GM19193 (cell line): ENCODE measurements around the gene CLRN3.

Experiments
- POLR2A ChIP-seq: IDR thresholded peaks from 4 replicates; pipeline ENCODE4 v1.6.1; 2011; ENCODE audit not compliant: insufficient read depth, insufficient read length; ENCODE audit errors: extremely low read depth

Gene CLRN3, protein sequence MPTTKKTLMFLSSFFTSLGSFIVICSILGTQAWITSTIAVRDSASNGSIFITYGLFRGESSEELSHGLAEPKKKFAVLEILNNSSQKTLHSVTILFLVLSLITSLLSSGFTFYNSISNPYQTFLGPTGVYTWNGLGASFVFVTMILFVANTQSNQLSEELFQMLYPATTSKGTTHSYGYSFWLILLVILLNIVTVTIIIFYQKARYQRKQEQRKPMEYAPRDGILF

DNA sequence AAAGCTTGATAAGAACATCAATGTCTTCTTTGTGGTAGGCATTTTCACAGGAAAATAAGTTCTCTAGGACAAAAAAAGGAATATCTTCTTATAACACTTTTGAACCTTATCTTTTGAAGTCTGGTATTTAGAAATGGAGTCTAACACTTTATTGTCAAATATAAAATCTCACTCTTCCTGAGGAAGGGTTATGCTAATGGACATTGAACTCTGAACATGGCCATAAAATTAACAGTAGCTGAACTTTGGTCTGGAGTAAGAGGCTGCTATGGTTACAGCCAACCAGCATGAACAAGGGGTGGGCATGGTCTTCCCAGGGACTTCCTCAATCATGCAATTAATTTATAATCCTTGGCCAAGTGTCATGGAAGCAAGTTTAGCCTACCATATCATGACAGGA lies at the start of gene CLRN3:
Gene CLRN3 (minus strand): TSS at position 199 of the 400 bp plus-strand sequence. CDS start 157 bp downstream, at position 42.
- TF ChIP-seq POLR2A, result no peak

DNA sequence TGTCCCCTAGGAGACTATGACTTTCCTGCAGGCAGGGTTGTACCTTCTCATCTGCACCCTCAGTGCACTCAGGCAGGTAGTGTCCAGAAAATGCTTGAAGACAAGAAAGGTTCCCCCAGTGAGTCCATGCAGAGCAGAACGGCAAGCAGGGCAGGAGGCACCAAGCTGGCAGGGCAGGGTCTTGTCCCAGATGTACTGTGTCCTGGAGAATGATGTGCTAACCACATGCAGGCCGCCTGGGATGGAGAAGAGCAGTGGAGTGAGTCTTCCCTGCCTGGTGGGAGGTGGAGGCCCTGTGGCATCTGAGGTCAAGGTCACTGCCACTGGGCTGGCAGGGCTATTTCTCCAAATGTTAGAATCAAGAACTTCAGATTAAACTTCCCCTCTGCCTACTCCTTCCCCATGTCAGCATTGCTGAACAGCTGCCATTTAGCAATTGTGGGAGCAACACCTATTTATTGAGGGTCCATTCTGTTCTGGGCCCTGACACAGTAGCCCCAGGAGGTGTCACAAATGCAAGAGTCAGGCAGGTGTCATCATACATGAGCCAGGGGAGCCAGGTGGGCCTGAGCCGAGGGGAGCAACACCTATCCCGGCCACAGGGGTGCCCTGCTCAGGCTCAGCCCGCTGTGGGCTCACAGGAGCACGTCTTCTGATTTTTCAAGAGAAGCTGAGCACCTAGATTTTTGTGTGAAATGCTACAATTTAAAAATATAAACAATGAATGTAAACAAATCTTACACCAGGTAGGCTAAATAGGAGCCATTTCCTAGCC lies 48.3 kb upstream of the CLRN3 start:
- TF ChIP-seq POLR2A, result no peak

DNA sequence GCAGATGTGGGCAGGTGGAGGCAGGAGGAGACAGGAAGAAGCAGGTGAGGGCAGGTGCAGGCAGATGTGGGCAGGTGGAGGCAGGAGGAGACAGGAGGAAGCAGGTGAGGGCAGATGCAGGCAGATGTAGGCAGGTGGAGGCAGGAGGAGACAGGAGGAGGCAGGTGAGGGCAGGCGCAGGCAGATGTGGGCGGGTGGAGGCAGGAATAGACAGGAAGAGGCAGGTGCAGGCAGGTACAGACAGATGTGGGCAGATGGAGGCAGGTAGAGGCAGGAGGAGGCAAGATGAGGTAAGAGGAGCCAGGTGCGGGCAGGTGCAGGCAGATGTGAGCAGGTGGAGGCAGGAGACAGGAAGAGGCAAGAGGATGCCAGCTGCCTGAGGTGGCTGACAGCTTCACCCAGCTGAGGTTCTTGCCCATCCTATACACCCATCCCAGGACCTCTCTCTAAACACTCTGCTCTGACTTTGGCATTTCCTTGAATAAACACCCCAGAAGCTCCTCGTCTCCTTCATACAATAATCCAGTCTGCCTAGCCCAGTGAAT lies 47.1 kb upstream of the CLRN3 start:
- no peak for TF ChIP-seq POLR2A

DNA sequence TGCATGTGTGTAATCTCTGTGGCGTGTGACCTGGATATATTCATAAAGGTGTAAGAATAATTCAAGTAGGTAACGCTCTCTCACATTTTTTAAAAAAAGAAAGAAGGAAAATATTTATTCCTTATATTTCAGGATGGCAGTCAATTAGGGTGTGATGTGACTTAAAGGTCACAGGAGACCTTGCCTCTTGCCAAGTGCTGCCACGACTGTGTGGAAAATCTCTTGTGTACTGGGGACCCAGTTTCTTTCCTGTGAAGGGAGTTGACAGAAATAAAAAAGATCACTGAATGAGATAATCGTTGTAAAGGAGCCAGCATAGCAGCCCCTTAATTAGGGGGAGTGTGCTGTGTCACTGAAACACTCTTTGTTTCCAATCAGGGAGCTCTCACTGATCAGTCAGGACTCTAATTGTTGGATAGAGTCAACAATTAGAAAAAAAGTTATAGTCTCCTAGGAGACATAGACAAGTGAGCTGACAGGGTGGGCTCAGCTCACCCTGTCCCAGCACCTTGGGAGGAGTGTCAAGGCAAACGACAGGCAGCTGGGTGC lies 45.2 kb upstream of the CLRN3 start:
- TF ChIP-seq POLR2A, result no peak

DNA sequence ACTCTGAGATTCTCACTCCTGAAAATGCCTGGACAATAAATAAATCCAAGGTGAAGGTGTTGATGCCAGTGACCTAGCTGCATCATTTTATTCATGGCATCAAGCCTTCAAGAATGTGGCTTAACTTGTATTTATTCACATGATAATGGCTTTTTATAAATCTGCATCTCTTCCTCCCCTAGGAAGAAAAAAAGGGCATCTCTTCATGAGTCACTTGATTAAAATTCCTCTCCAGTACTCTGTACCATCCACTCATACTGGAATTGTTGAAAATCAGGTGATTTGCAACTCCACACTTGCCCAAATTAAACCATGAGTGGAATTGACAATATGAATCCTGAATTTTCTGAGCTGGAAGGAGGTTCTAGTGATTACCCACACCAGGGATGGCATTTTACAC lies 44.3 kb upstream of the CLRN3 start:
- TF ChIP-seq POLR2A, result no peak

DNA sequence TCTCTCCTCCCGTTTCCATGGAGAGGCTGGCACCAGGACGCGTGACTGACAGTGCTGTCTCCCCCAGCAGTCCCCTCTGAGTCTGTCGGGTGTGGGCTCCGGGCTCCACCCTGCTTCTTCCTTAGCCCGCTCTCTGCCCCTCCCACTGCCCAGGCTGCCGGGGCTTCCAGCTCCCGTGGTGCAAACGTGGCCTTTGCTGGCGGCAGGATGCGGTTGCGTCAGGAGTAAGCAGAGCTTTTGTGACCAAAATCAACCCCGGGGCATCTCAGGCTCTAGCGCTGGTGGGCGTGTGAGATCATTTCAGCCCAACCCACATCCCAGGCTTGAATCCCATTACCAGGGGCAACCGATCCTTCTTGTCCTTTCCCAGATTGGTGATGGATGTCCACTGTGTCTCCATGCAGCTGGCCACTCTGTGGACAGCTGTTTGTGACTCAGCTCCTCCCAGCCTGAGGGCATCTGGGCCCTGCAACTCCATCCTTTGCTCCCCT lies 42.4 kb upstream of the CLRN3 start:
- no peak for TF ChIP-seq POLR2A

DNA sequence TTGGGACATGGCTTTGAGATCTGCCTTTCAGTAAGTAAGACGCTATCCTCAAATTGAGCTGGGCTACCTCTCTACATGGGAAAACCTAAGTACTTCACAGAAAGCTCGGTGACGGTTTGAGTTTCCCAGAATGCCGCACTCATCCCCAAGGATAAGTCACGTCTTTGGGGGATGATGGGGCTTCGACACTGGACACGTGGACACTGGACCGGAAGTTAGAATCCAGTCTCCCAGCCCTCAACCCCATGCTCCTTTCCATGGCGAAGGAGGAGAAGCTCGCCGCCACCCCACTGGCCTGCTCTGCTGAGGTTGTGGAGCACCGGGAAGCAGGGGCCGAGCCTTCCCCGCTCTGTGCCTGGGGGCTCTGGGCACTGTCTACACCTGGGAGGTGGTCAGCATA lies 41.6 kb upstream of the CLRN3 start:
- no peak for TF ChIP-seq POLR2A

DNA sequence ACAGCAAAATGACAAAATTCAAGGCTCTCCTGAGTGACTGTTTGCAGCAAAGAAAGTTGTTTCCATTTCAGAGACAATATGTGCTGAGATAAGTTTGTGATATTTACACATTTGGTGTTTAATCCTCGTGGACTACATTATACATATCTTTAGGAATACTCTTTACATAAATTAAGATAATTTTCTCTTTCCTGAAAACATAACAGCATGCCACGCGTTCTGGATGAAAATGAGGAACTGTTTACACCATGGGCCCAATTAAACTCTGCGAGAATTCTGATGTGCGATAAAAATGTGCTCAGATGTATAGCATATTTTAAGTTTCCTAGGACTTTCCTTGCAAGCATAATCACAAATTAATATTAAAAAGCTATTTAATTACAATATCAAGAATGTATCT lies 40.5 kb upstream of the CLRN3 start:
- no peak for TF ChIP-seq POLR2A

DNA sequence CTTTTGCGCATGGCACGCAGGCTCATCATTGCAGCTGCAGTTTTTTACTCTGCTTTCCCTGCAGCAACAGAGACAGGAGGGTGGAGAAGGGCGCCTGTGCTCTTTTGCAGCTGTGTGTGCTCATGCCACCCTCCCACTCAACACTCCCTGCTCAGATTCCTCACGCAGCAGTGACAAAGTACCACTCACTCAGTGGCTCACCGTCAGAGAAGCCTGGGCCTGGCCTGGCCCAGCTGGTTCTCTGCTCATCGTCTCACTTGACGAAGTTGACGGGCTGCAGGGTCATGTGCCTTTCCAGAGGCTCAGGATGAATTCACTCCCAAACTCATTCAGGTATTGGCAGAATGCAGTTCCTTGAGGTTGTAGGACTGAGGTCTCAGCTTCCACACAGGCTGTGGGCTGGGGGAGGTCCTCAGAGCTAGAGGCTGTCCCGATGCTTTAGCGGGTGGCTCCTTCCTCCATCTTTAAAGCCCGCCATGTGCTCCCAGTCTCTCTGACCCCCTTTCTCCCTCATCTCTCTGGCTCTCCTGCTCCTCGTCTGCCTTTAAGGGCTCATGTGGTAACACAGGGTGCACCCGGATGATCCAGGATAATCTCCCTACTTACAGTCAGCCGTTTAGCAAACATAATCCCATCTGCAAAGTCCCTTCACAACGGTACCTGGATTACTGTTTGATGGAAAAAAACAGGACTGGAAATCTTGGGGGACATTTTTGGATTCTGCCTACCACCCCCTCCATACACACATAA lies 40.0 kb upstream of the CLRN3 start:
- no peak for TF ChIP-seq POLR2A

DNA sequence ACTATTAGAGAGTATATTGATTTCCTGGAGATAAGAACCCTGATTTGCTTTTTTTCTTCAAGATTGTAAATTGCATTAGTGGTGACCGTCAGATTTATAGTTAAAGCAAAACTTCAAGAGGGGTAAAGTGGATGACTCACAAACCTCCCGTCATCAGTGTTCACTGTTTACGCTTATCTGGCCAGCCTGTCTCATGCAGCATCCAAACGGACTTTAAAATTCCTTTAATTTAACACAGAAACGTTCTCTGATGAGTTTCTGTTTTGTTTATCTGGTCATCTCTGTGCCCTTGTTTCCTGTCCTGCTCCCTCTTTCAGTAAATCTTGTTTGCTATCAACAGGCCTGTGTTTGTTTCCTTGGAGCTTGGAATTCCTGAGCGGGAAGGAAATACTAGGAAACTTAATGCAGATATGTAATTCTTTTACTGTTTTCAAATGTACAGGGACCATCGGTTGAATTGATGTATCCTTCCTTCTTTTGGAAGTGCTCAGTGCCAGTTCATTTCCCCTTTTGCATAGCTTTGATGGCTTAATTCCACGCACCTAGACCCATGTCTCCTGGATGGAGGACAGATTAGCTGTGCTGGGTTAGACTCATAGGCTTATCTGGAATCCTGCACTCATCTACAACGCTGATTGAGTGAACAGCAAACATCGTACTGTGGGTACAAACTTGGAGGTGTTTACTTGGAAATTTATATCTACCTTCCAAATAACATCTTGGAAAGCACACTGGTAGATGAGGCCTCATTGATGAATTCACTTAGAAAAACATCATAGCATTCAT lies 35.5 kb upstream of the CLRN3 start:
- no peak for TF ChIP-seq POLR2A

DNA sequence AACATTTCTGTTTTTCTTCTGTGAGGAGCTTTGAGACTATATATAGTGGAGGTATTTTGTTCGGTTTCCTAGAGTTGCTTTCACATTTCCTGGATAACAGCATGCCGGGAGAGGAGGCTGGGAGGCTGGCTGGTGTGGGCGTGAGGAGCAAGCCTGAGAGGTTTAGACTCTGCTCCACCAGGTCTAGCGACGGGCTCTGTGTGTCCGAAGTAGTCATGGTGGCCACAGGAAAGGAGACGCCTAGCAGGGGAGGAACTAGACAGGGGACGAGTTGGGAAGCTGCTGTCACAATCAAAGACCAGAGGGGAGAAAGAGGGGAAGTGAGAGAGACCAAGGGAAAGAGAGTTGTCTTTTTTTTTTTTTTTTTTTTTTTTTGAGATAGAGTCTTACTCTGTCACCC lies 33.7 kb upstream of the CLRN3 start:
- no peak for TF ChIP-seq POLR2A

DNA sequence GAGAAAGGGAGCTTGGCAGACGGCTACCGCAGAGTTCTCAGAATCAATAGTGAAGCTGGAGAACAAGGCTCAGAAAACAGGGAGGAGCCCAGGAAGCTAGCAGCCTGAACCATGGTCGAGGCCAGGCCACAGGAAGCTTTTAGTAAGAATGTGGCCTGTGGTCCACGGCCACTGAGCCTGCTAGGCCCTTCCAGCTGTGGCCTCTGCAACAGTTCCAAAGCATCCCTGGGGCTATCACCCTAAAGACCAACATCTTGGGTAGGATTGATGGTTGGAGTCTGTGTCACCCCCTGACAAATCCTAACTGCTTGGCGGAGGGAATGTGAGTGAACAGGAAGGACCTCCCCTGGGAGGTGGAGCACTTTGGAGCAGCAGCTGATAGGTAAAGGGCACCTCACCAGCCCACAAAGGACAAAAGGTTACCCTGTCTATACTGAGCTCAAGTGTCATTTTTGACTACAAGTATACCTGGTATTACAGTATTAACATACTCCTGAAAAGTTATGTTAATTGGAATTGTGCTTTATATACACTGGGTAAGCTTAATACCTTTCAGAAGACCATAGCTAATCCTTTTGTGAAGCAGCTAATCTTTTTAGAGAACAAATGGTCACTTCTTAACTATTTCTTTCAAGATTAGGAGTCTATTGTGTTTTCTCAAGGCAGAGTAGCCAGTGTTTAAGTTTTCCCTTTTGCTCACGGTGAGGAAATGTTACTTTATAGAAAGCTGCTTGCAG lies 32.9 kb upstream of the CLRN3 start:
- TF ChIP-seq POLR2A, result no peak

DNA sequence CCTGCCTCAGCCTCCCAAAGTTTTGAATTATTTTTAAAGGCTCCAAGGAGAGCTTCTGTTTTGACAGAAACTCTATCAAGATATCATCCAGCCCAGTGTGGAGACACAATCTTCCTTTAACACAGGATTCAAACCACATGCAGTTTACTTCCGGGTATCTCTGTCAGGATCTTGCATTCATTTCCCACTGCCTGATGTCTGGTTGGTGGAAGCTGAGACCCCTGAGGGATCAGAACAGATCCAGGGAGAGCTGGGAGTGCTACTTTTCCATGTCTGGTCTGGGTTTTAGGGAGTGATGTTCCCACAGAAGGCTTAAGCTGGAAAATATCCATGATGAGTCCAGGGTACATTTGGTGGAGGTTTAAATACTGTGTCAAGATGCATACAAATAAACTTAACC lies 30.9 kb upstream of the CLRN3 start:
- TF ChIP-seq POLR2A, result no peak
